ENCODE measurements around the gene TMEM107. TPM values are rescaled to one million over a fixed set of nuclear protein-coding genes. Genes with fewer than 3 reads are reported as not detected.

TMEM107 gene
- total RNA-seq, 2 donors from 2014 or later = 26.2 to 27.7 TPM

DNA sequence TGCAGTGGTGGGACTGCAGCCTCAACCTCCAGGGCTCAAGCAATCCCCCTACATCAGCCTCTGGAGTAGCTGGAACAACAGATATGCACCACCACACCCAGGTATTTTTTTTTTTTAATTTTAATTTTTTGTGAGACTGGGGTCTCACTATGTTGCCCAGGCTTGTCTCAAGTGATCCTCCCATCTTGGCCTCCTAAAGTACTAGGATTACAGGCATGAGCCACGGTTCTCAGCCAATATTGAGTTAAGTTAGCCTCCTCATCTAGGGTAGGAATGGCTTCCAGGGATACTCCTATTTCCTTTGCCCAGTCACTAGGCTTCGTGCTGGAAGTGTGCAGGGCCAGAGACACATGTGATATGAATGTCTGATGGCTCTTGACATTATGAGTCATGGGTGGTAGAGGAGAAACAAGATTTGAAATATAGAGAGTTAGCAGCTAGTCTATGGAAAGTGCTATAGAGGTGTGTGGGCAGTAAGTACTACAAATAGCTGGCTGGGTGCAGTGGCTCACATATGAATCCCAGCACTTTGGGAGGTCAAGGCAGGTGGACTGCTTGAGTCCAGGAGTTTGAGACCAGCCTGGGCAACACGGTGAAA lies 44.2 kb downstream of the TMEM107 start:
- no peak for DNase-seq
- Mint-ChIP-seq H3K4me3 (no peak overlapping the region), H3K36me3 (ENCODE audit: low read depth) (no peaks in the 10 kb centered on the region), H3K9me3 (no peaks in the 10 kb centered on the region), H3K4me1 (peaks cover 9% of the 10 kb centered on the region), H3K27me3 (ENCODE audit: insufficient read depth) (peaks cover 41% of the 10 kb centered on the region), H3K27ac (no peak overlapping the region)
- Histone ChIP-seq H3K27ac (ENCODE audit: low read depth, low read length) (no peak overlapping the region), H3K4me3 (ENCODE audit: low read length) (no peak overlapping the region), H3K9ac (ENCODE audit: extremely low read depth, low read length, poor library complexity, severe bottlenecking) (no peak overlapping the region), H3K36me3 (ENCODE audit: control insufficient read depth, insufficient read depth, low read length) (no peaks in the 10 kb centered on the region), H3K4me1 (ENCODE audit: control insufficient read depth, insufficient read depth, low read length) (no peaks in the 10 kb centered on the region), H3K27me3 (ENCODE audit: control insufficient read depth, insufficient read depth, low read length, poor library complexity, severe bottlenecking) (peaks cover 43% of the 10 kb centered on the region), H3K9me3 (ENCODE audit: control insufficient read depth, low read length) (no peaks in the 10 kb centered on the region)
- WGBS, 2 experiments (ENCODE audit: insufficient coverage in 1 of 2, insufficient read length in 1 of 2) = 92 to 96% methylated on average over 3 of the region's 3 CpGs
- TF ChIP-seq CTCF (conservative IDR thresholded peaks at IDR 0.05) = no peak

GRCh38 chr17:8128125-8128784 lies 47.9 kb downstream of the TMEM107 start:
- H3K36me3 ChIP-seq (ENCODE audit: control insufficient read depth, insufficient read depth, low read length) = no peaks in the 10 kb centered on the region
- WGBS, 2 experiments (ENCODE audit: insufficient coverage in 1 of 2, insufficient read length in 1 of 2) = 86 to 90% methylated on average over 14 of the region's 14 CpGs
- no peak overlapping the region for H3K27ac ChIP-seq (ENCODE audit: low read depth, low read length)
- H3K4me3 ChIP-seq (ENCODE audit: low read length) = no peak overlapping the region
- no peak overlapping the region for H3K27ac Mint-ChIP-seq
- TF ChIP-seq CTCF (conservative IDR thresholded peaks at IDR 0.05) = no peak
- no peak overlapping the region for H3K9ac ChIP-seq (ENCODE audit: extremely low read depth, low read length, poor library complexity, severe bottlenecking)
- H3K9me3 ChIP-seq (ENCODE audit: control insufficient read depth, low read length) = no peaks in the 10 kb centered on the region
- H3K27me3 ChIP-seq (ENCODE audit: control insufficient read depth, insufficient read depth, low read length, poor library complexity, severe bottlenecking) = peaks cover 61% of the 10 kb centered on the region
- peaks cover 20% of the 10 kb centered on the region for H3K4me1 Mint-ChIP-seq
- H3K4me1 ChIP-seq (ENCODE audit: control insufficient read depth, insufficient read depth, low read length) = no peaks in the 10 kb centered on the region
- H3K4me3 Mint-ChIP-seq = no peak overlapping the region
- DNase-seq = no peak
- no peaks in the 10 kb centered on the region for H3K36me3 Mint-ChIP-seq (ENCODE audit: low read depth)
- H3K9me3 Mint-ChIP-seq = no peaks in the 10 kb centered on the region
- H3K27me3 Mint-ChIP-seq (ENCODE audit: insufficient read depth) = peaks cover 68% of the 10 kb centered on the region

DNA sequence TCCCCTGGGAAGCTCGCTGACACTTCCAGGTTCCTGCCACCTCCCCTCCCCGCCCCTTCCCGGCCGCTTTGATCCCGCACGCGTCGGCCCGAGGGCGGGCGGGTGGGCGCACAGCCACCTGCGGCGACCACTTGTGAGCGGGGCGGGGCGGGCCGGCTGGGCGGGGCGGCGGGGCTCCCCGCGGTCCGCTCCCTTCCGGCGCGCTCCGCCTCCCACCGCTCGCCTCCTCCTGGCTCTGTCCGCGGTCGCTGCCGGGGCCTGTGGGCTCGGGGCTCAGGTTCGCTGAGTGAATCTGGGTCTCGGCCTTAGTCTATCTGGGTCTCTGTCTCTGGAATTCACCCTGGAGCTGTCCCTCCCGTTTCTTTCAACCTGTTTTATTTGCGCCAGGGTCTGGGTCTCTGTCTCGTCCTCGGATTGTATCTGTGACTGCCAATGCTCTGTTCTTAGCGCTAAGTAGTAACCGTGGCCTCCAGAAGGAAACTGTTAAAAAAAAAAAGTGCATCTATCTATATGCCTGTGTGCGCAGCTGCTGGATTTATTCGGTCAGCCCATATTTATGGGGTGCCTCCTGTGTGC lies 49.6 kb downstream of the TMEM107 start:
- TF ChIP-seq CTCF (conservative IDR thresholded peaks at IDR 0.05) = no peak
- 1 to 4% methylated on average over 23 to 45 of the region's 45 CpGs for WGBS, 2 experiments (ENCODE audit: insufficient coverage in 1 of 2, insufficient read length in 1 of 2)
- H3K27me3 ChIP-seq (ENCODE audit: control insufficient read depth, insufficient read depth, low read length, poor library complexity, severe bottlenecking) = peaks cover 77% of the 10 kb centered on the region
- no peaks in the 10 kb centered on the region for H3K9me3 Mint-ChIP-seq
- peaks cover 80% of the 10 kb centered on the region for H3K27me3 Mint-ChIP-seq (ENCODE audit: insufficient read depth)
- no peaks in the 10 kb centered on the region for H3K36me3 Mint-ChIP-seq (ENCODE audit: low read depth)
- H3K27ac Mint-ChIP-seq = no peak overlapping the region
- no peaks in the 10 kb centered on the region for H3K36me3 ChIP-seq (ENCODE audit: control insufficient read depth, insufficient read depth, low read length)
- H3K9ac ChIP-seq (ENCODE audit: extremely low read depth, low read length, poor library complexity, severe bottlenecking) = peak overlapping the region; percentile 41
- DNase-seq = no peak
- peaks cover 20% of the 10 kb centered on the region for H3K4me1 Mint-ChIP-seq
- no peaks in the 10 kb centered on the region for H3K9me3 ChIP-seq (ENCODE audit: control insufficient read depth, low read length)
- H3K4me1 ChIP-seq (ENCODE audit: control insufficient read depth, insufficient read depth, low read length) = no peaks in the 10 kb centered on the region
- no peak overlapping the region for H3K27ac ChIP-seq (ENCODE audit: low read depth, low read length)
- H3K4me3 Mint-ChIP-seq = peak overlapping the region; percentile 83
- H3K4me3 ChIP-seq (ENCODE audit: low read length) = peak overlapping the region; percentile 91

All from endodermal cell (in vitro differentiated cells).